Left renal cortex interstitium (tissue), 4 donors: ENCODE data around the gene CRP. TPM values are rescaled to one million over a fixed set of nuclear protein-coding genes. Genes with fewer than 3 reads are reported as not detected.
"Not testable (repeated sequence)": the region's sequence is repeated elsewhere in the genome, so short reads cannot be mapped to it uniquely, and the experiment has no call there.

Experiments used
- DNase-seq, 4 donors: peaks; one replicate each; pipeline ENCODE4 v3.0.0-alpha.2; 2013; ENCODE audit warnings: low read depth in 4 of 4, low spot score in 2 of 4, missing footprints in 1 of 4
- polyA plus RNA-seq, 4 donors: library from polyadenylated mRNA; unstranded; fragments of 120-200 nt; gene quantifications; one replicate each; pipeline ENCODE4 v1.2.1, GENCODE V29; 2013; ENCODE audit not compliant: insufficient read length in 4 of 4

The CRP gene, protein sequence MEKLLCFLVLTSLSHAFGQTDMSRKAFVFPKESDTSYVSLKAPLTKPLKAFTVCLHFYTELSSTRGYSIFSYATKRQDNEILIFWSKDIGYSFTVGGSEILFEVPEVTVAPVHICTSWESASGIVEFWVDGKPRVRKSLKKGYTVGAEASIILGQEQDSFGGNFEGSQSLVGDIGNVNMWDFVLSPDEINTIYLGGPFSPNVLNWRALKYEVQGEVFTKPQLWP
- polyA plus RNA-seq: not detected

- no peak for DNase-seq
These were observed at the start of gene CRP for GRCh38 chr1:159714529-159714928. CRP (minus strand) TSS chr1:159714589; CDS start chr1:159714485, 104 bp downstream.

- DNase-seq: no peak
These were observed 49.3 kb upstream of the CRP start for GRCh38 chr1:159763686-159764085.

DNA sequence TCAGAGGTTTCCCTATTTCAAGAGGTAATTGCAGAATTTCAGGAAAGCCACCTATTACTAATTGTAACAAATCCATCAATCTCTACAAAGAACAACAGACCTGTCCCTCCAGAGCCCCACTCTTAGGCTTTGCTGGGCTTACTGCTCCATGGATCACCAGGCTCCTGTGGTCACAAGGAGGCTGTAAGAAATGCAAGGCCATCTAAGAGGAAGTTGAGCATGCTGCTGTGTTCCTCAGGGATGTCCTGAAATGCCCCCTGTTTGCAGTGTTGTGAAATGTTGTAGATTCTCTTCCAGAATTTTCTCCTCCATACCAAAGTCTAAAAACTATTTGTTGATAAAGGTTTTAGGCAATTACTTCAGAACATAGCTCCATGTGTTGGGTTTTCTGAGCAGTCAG, 42.0 kb upstream of the CRP start:
- no peak for DNase-seq

DNA sequence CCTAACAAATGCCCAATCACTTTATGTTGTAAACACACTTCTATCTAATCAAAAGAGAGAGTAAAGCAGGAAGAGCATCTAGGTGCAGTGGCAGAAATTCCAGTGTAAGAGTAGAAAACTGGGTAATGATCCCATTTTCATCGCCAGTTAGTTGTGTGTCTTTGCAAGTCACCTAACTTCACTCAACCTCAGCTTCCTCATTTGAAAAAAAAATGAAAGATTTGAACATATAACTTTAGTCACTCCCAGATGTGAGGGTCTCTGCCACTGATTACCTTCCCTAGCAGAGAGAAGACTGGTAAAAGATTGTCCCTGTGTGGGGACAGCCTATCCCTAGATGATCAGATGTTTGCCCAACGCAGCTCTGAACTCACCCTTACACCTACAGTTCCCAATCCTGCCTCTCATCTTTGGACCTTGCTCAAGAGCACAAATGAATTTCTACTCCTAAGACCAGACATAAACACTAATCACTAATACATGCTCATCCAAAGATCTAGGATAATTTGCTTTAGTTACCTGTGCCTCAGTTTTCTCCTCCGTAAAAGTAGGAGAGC, 41.1 kb upstream of the CRP start:
- DNase-seq: no peak

GRCh38 chr1:159753386-159753785, 39.0 kb upstream of the CRP start:
- DNase-seq: peak in 1 of 4 donors; percentile 6

DNA sequence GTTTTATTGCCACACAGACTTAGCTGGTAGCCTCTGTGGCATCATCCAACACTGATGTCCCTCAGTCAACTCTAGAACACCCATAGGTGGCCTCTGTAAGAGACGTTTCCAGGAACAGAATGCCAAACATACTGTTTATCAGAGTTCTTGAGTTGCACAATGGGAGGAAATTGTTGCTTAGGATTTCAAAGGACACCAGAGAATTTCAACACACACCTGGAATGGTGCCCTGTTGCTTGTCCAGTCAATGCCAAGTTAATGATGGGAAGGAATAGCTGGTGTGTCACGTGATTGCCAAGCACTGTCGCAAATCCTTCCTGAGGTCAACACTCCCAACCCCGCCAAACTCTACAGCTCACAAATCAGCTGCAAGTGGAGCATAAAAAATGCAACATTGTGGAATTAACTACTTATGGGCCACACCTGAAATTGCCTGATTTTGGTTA, 37.8 kb upstream of the CRP start:
- no peak for DNase-seq

DNA sequence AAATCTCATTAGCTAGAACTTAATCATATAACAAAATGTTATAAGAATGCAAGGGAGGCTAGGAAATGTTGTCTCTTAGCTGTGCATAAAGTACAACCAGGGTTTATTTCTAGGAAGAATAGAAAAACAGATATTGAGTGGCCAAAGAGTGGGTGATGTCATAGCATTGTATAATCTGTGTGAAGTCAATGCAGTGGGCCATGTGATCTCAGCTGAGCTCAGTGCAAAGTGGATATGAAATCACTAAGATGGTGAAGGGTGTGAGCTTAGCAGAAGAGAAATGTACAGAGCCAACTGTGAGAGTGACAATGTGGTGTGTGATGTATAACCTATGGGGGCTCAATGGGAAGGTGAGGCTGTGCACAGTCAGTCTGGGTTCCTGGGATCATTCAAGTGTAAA, 36.6 kb upstream of the CRP start:
- DNase-seq: no peak

- no peak for DNase-seq
These were observed 36.2 kb upstream of the CRP start for GRCh38 chr1:159750621-159751020.

DNA sequence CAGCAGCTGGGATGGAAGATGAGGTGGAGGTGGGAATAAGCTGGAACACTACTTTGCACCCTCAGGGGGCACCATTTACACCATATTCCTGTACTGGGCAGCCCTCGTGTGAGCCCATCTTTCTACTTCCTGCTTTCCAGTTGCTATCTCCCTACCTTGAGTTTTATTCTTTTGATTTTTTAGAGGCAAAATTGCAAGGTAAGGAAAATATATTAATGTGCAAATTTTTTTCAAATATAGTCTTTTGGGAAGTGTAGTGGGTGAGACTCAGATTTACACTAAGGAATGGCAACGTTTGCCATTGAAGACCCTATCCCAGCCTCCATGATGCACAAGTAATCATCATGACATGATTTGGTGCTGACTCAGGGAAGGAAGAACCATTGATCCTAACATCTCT, 35.2 kb upstream of the CRP start:
- DNase-seq: no peak

GRCh38 chr1:159748370-159748769, 34.0 kb upstream of the CRP start:
- no peak for DNase-seq

DNA sequence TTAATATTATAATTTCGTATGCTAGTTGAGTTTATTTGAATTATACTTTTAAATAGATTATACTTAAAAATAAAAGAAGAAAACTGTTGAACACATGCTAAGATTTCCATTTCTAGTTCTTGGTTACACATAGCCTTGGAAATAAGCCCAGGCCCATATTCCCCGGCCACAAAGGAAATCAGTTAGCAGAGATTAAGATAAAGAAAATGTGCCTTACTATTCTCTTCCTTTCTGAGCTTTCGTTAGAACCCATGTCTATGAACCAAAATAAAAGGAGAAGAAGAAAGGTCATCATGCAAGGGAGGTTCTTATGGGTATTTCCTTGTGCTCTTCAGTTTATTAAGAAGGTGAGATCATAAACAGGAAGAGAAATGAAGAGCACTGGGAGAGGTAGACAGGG, 32.3 kb upstream of the CRP start:
- DNase-seq: no peak

DNA sequence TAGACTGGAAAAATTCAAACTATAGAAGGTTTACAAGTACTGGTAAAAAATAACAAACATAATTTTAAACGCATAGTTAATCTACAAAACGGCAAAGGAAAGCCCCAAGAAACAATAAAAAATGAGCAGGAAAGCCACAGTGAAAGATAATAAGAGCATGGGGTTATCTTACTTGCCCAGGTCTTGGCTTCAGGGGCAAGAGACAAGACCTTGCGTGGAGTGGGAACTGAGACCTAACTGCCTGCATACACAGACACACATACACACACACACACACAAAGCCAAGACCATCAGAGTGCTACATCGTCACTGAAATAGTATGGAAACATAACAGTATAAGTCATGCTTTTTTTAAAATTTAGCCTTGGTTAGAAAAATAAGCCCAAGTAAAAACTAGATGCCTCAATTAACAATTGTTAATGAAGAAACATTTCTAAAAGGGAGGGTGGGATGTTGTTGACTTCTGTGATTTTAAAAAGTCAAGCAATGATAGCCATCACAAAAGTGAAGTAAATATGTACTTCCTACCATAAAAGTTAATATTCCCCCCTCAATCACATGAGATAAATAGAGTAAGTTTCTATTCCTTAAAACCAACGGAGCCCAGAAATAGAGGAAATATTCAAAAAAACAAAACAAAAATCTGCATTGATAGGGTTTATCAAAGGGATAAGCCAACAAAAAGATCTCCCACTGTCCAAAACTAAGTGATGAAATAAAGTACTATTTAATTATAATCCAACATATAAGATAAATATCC, 29.4 kb upstream of the CRP start:
- no peak for DNase-seq

- DNase-seq: no peak
These were observed 23.0 kb upstream of the CRP start for GRCh38 chr1:159737238-159737916.

DNA sequence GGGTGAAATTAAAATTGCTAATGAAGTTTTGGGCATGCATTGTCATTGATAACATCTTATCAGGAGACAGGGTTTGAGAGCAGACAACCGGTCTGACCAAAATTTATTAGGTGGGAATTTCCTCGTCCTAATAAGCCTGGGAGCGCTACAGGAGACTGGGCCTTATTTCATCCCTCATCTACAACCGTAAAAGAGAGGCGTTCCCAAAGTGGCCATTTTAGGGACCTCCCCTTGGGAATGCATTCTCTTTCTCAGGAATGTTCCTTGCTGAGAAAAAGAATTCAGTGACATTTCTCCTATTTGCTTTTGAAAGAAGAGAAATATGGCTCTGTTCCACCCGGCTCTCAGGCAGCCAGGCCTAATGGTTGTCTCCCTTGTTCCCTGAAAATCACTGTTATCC, 8.8 kb upstream of the CRP start:
- DNase-seq: not testable (repeated sequence)

DNA sequence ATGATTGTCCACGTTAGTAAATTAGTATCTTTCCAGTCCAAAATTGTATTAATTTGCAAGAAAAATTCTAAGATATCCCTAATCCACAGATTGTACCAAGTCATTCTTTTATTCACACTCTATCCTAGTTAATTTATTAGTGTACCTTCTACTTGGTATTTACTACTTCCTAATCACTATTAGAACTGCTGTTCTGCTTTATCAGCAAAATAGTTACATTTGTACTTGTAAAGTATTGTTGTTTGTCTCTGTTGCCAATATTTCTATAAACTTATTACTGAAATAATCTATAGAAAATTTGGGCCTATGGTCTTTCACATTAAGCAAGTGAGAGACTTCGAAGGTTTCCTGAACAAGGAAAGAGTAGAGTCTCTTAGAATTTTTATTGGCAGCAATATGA, 5.6 kb upstream of the CRP start:
- no peak for DNase-seq

GRCh38 chr1:159715855-159716254, 1.5 kb upstream of the CRP start:
- no peak for DNase-seq

GRCh38 chr1:159712080-159712479, 2.3 kb downstream of the CRP start:
- DNase-seq: no peak

- DNase-seq: no peak
These were observed 6.7 kb downstream of the CRP start for GRCh38 chr1:159707472-159708260.

DNA sequence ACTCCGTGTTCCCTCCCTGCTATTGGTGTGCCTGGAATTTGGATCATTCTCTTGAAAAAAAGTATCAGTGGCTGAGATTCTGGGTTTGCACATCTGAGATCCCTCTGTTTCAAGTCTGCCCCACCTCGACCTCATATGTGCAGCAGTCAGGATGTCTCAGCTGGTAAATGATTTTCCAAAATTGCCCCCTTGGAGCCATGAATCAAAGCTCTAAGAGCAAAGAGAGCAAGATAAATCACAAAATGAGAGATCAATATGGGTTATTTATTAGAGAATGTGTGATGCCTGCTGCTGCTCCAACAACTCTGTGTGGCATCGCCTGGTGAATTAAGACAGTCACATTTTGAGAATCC, 8.5 kb downstream of the CRP start:
- DNase-seq: no peak

DNA sequence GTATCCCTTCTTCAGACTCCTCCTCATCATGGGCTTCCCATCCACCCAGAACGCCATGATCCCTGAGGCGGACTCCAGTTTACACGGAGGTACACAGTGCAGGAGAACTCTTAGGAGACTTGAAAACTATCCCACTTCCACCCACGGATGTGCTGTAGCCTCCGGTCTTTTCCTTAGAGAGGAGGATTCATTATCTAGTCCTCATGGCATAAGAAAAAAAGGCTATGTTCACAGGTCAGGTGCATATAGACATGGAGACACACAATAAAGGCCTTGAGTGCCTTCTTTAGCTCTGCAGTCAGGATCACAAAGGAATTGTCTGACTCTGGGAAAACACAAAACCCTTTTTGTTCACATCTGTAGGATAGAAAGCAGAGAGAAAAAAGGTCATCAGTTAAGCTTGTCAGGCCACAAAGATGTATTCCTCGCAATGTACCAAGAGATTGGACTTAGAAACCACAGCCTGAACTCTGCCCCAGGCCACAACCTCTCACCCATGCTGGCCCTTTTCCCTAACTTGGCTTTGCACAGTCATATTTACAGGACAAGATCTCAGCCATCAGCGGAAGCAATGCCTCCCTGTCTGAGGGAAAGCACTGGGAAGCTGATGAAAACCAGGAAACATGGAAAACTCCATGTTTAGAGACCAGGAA, 9.0 kb downstream of the CRP start:
- no peak for DNase-seq
